ENCODE results near the gene RTKN2. TPM values are rescaled to one million over a fixed set of nuclear protein-coding genes. Genes with fewer than 3 reads are reported as not detected.

The RTKN2 gene
- total and polyA plus RNA-seq, 10 donors: 0.26 to 5.7 (median 1.6) TPM

DNA sequence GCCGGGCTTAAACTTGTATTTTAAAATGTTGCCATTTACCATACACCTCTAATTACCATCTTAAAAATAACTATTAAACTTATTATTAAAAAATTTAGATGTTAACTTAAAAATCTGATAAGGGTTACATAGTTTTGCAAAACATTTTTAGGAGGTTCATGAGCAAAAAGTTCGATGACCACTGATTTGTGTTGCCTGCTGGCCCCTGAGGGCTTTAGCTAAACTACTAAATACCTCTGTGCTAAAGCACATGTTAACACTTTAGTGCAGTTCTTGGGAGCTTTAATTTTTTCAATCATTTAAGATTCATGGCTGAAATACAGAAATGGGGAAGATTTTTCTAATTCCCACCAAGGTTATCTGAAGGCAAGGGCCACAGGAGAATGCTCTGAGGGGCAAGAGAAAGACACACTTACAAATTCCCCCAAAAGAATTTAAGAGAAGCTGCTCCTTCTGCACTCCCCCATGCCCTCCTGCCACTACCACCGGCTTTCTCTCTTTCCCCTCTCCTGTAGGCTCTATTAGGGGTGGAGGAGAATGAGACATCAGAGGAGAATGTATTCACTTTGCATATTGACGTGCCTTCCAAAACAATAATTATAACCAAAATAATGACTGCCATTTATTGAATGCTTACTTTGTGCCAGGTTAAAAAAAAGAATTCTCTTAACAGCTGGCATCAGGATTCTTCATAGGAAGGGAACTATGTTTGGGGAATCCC is 106.2 kb downstream of the RTKN2 start:
- DNase-seq: no peak
- WGBS, 5 donors: 81 to 93% (median 88%) methylated on average over 4 of the region's 4 CpGs
- no peak overlapping the region for H3K4me3 ChIP-seq
- no peaks in the 10 kb centered on the region for H3K9me3 ChIP-seq
- H3K4me1 ChIP-seq: peaks cover 6 to 29% (median 15%) of the 10 kb centered on the region in 6 donors
- TF ChIP-seq, protein P1, sequence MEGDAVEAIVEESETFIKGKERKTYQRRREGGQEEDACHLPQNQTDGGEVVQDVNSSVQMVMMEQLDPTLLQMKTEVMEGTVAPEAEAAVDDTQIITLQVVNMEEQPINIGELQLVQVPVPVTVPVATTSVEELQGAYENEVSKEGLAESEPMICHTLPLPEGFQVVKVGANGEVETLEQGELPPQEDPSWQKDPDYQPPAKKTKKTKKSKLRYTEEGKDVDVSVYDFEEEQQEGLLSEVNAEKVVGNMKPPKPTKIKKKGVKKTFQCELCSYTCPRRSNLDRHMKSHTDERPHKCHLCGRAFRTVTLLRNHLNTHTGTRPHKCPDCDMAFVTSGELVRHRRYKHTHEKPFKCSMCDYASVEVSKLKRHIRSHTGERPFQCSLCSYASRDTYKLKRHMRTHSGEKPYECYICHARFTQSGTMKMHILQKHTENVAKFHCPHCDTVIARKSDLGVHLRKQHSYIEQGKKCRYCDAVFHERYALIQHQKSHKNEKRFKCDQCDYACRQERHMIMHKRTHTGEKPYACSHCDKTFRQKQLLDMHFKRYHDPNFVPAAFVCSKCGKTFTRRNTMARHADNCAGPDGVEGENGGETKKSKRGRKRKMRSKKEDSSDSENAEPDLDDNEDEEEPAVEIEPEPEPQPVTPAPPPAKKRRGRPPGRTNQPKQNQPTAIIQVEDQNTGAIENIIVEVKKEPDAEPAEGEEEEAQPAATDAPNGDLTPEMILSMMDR (IDR thresholded peaks at IDR 0.05 in 8 of 11, conservative IDR thresholded peaks at IDR 0.05 in 3 of 11): no peak
- no peak for TF ChIP-seq POLR2A (IDR thresholded peaks at IDR 0.05)
- TF ChIP-seq POLR2AphosphoS5 (IDR thresholded peaks at IDR 0.05): no peak
- H3K27ac ChIP-seq: no peak overlapping the region
- intact Hi-C loops (cut with DNase I; ENCODE audit: low total_unique reads): no loop called here
- no peaks in the 10 kb centered on the region for H3K36me3 ChIP-seq
- no peaks in the 10 kb centered on the region for H3K27me3 ChIP-seq (replicated peaks in 1 of 7)

DNA sequence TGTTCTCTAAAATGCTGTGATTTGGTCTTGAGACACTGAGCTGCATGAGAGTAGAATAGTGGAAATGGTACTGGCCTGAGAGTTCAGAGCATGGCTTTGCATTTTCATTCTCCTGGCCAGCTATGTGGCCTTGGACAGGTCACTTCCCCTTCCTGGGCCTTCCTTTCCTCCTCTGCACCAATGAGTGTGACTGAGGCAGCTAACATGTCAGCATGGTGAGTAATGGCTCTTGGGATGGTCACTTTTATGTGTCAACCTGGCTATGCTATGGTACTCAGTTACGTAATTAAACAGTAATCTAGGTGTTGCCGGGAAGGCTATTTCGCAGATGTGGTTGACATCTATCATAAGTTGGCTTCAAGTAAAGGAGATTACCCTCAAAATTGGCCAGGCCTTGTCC is 109.3 kb downstream of the RTKN2 start:
- intact Hi-C loops (cut with DNase I; ENCODE audit: low total_unique reads): no loop called here
- H3K4me3 ChIP-seq: no peak overlapping the region
- no peaks in the 10 kb centered on the region for H3K27me3 ChIP-seq (replicated peaks in 1 of 7)
- H3K27ac ChIP-seq: no peak overlapping the region
- no peaks in the 10 kb centered on the region for H3K9me3 ChIP-seq
- TF ChIP-seq POLR2AphosphoS5 (IDR thresholded peaks at IDR 0.05): no peak
- TF ChIP-seq, protein P1 (IDR thresholded peaks at IDR 0.05 in 8 of 11, conservative IDR thresholded peaks at IDR 0.05 in 3 of 11): no peak
- TF ChIP-seq POLR2A (IDR thresholded peaks at IDR 0.05): no peak
- H3K4me1 ChIP-seq: peaks cover 0 to 10% (median 0%) of the 10 kb centered on the region in 6 donors
- WGBS, 5 donors: 94 to 99% (median 97%) methylated on average over 3 of the region's 3 CpGs
- DNase-seq: no peak
- no peaks in the 10 kb centered on the region for H3K36me3 ChIP-seq

GRCh38 chr10:62157601-62158000 is 111.0 kb downstream of the RTKN2 start:
- Histone ChIP-seq H3K4me1 (peaks cover 0 to 17% (median 0%) of the 10 kb centered on the region in 6 donors), H3K9me3 (no peaks in the 10 kb centered on the region), H3K36me3 (no peaks in the 10 kb centered on the region), H3K4me3 (no peak overlapping the region), H3K27me3 (replicated peaks in 1 of 7) (no peaks in the 10 kb centered on the region), H3K27ac (no peak overlapping the region)
- intact Hi-C loops (cut with DNase I; ENCODE audit: low total_unique reads): no loop called here
- TF ChIP-seq POLR2AphosphoS5 (IDR thresholded peaks at IDR 0.05) (no peak), POLR2A (IDR thresholded peaks at IDR 0.05) (no peak)
- TF ChIP-seq, protein P1 (IDR thresholded peaks at IDR 0.05 in 8 of 11, conservative IDR thresholded peaks at IDR 0.05 in 3 of 11): no peak
- WGBS, 5 donors: 85 to 91% (median 88%) methylated on average over 3 of the region's 3 CpGs
- DNase-seq: no peak

DNA sequence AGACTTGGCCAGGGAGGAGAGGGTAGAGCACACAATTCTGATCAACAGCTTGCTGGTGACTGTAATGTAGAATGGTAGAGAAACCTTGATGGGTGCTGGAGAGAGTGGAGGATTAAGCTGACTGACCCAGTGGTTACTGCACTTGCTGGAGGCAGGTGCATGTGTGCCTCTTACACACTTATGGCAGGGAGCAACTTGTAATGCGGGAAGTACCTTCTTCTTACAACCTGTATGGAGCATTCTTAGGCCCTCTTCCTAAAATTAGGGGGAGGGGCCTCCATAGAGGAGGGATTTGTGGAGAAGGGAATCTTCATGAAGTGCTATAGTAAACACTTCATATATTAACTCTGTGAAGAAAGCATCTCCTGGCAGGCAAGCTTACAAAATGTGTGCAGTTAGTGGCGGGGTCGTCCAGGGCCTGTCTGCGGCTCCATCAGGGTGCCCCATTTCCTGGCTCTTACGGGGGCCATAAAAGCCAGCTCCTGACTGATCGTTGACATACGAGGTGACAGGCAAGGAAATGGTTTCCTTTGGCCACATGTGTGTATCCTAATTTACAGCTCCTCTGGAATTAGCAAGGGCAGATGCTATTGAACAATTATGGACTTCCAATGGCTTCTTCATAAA is 113.5 kb downstream of the RTKN2 start:
- Histone ChIP-seq H3K4me1 (peaks cover 0 to 17% (median 0%) of the 10 kb centered on the region in 6 donors), H3K27me3 (replicated peaks in 1 of 7) (no peaks in the 10 kb centered on the region), H3K9me3 (no peaks in the 10 kb centered on the region), H3K27ac (no peak overlapping the region), H3K36me3 (no peaks in the 10 kb centered on the region), H3K4me3 (no peak overlapping the region)
- DNase-seq: no peak
- TF ChIP-seq, protein P1 (IDR thresholded peaks at IDR 0.05 in 8 of 11, conservative IDR thresholded peaks at IDR 0.05 in 3 of 11): no peak
- no peak for TF ChIP-seq POLR2AphosphoS5 (IDR thresholded peaks at IDR 0.05)
- TF ChIP-seq POLR2A (IDR thresholded peaks at IDR 0.05): no peak
- WGBS, 5 donors: 76 to 90% (median 82%) methylated on average over 7 of the region's 7 CpGs
- intact Hi-C loops (cut with DNase I; ENCODE audit: low total_unique reads): no loop called here
